LHCN-M2 (cell line): Measurements from ENCODE around the gene TXNDC2. TPM values are rescaled to one million over a fixed set of nuclear protein-coding genes. Genes with fewer than 3 reads are reported as not detected.
"Not testable (repeated sequence)": the region's sequence is repeated elsewhere in the genome, so short reads cannot be mapped to it uniquely, and the experiment has no call there.

Source experiments
- DNase-seq: peaks from one replicate; pipeline ENCODE4 v3.0.0-alpha.2; 2012; ENCODE audit warnings: low read depth
- total RNA-seq: library from RNA; depleted of rRNA; stranded (reverse); fragments of >200 nt; gene quantifications from 2 replicates; pipeline ENCODE4 v1.2.3, GENCODE V29; 2014

The TXNDC2 gene
- total RNA-seq, 1 experiment from 2014 or later = 0.63 TPM

- no peak for DNase-seq
Observed at GRCh38 chr18:9884090-9884489, 1.7 kb upstream of the TXNDC2 start.

- no peak for DNase-seq
Observed at GRCh38 chr18:9884532-9885140, 1.1 kb upstream of the TXNDC2 start.

GRCh38 chr18:9886005-9886348 is 204 bp downstream of the TXNDC2 start:
- DNase-seq = no peak

GRCh38 chr18:9887992-9888391 is 2.2 kb downstream of the TXNDC2 start:
- DNase-seq = no peak

- DNase-seq = no peak
Observed at GRCh38 chr18:9890196-9890595, 4.4 kb downstream of the TXNDC2 start.

DNA sequence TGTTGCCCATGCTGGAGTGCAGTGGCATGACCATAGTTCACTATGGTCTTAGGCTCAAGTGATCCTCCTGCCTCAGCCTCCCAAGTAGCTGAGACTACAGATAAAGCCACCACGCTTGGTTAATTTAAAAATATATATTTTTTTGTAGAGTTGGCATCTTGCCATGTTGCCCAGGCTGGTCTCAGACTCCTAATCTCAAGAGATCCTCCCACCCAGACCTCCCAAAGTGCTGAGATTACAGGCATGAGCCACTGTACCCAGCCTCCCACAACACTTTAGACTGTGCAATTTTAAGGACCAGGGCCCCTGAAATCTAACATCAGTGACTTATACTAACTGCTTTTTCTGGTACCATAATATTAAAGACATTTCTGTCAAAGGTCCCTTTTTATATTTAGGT is 5.2 kb downstream of the TXNDC2 start:
- no peak for DNase-seq

- DNase-seq = not testable (repeated sequence)
Observed at GRCh38 chr18:9891515-9891914, 5.7 kb downstream of the TXNDC2 start.

DNA sequence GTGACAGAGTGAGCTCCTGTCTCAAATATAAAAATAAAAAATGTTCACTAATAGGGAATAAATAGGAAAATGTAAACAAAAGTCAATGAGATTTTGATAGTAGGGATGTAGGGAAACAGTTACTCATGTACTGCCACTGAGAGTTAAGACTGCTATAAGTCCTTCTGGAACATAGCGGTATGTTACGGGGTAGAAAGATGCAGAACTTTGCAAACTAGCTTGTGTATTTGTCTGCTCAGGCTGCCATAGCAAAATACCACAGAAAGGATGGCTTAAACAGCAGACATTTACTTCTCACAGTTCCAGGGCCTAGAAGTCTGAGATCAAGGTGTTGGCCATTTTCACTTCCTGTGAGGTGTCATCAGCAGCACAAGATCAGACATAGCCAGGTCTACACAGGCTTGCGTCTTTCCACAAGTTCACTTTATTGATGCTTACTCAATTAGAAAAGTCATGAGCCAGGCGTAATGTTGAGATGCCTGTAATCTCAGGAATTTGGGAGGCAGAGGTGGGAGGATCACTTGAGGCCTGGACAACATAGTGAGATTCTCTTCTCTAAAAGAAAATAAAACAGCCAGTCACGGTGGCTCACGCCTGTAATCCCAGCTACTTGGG is 8.8 kb downstream of the TXNDC2 start:
- DNase-seq = no peak

GRCh38 chr18:9897129-9897528 is 11.4 kb downstream of the TXNDC2 start:
- DNase-seq = no peak

DNA sequence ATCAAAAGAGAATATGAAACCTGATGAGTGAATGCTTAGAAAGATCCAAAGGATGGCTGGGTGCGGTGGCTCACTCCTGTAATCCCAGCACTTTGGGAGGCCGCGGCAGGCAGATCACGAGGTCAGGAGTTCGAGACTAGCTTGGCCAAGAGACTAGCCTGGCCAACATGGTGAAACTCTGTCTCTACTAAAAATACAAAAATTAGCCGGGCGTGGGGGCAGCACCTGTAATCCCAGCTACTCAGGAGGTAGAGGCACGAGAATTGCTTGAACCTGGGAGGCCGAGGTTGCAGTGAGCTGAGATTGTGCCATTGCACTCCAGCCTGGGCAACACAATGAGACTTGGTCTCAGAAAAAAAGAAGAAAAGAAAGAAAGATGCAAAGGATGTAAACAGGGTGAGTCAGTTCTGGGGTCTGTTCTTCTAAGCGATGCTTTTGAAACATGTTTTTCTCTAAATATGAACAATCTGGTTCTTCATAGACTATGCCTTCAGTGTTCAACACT is 12.1 kb downstream of the TXNDC2 start:
- not testable (repeated sequence) for DNase-seq

DNA sequence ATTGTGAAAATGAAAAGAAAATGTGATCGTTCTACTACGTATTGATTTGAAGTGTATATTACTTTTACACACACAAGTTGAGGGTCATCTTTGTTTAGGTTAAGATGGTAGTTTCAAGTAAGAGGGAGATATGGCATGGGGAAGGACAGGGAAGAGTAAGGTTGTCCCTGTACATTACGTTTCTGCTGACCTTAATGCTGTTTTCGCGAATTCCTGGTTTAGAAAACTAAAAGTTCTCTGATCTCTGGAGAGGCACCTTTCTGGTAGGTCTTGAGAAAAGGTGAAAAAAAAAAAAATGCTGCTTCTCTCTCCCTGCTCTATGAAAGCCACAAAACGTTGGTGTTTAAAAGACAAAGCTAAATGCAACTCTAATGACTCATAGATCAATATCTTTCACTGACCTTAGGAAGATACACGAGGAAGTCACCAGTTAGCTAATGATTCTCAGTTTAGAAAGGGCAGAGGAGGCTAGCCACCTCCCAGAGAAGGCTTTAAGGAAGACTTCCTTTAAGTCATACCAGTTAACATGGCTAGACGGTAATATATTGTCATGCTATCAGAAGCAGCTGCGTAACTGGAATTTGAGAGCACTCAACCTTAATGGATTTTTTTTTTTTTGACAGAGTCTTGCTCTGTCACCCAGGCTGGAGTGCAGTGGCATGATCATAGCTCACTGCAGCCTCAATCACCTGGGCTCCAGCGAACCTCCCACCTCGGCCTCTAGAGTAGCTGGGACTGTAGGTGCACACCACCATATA is 13.2 kb downstream of the TXNDC2 start:
- no peak for DNase-seq

DNA sequence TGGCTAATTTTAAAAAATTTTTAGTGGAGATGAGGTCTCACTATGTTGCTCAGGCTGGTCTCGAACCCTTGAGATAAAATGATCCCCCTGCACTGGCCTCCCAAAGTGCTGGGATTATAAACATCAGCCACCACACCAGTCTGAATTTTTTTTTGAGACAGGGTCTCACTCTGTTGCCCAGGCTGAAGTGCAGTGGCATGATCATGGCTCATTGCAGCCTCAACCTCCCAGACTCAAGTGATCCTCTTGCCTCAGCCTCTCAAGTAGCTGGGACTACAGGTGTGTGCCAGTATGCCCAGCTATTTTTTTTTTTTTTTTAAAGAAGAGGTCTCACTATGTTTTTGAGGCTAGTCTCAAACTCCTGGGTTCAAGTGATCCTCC is 13.8 kb downstream of the TXNDC2 start:
- DNase-seq = not testable (repeated sequence)

DNA sequence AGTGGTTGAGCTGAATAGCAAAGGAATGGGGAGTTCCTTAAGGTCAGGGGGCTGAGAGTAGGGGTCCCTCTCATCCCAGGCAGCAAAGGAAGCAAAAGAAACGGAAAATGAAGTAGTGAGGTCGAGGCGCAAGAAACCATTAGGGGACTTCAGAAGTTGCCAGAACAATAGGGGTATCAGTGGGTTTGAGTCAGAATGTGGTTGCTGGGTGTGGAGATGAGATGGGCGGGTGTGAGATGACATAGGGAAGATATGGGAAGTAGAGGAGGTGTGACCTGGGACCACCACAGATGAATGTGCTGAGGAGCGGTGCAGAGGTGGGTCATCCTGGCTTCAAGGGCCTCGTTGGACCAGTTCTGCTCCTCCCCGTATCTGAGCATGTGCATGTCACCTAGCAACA is 14.9 kb downstream of the TXNDC2 start:
- DNase-seq = no peak

DNA sequence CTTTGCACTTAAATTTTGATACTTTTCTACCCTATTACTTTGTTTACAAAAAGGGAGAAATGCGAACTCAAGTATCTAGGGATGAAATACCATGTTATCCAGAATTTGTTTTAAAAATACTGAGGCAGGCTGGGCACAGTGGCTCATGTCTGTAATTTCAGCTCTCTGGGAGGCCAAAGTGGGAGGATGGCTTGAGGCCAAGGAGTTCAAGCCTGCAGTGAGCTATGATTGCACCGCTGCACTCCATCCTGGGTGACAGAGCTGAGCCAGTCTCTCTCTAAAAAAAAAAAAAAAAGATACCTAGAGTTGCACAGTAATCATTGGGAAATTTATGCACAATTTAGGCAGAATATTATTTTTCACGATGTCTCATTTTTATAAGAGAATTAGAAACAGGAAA is 15.6 kb downstream of the TXNDC2 start:
- no peak for DNase-seq

- DNase-seq = not testable (repeated sequence)
Observed at GRCh38 chr18:9902264-9902663, 16.5 kb downstream of the TXNDC2 start.

DNA sequence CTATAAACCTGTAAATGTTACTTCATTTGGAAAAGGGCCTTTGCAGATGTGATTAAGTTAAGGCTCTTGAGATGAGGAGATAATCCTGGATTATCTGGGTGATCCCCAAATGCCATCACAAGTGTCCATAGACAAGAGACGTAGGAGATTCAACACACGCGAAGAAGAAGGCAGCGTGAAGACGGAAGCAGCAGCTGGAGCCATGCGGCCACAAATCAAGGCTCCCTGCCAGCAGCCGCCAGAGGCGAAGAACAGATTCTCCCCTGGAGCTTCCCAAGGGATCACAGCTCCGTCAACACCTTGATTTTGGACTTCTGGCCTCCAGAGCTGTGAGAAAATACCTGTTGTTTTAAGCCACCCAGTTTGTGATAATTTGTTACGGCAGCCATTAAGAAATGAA is 17.1 kb downstream of the TXNDC2 start:
- no peak for DNase-seq

DNA sequence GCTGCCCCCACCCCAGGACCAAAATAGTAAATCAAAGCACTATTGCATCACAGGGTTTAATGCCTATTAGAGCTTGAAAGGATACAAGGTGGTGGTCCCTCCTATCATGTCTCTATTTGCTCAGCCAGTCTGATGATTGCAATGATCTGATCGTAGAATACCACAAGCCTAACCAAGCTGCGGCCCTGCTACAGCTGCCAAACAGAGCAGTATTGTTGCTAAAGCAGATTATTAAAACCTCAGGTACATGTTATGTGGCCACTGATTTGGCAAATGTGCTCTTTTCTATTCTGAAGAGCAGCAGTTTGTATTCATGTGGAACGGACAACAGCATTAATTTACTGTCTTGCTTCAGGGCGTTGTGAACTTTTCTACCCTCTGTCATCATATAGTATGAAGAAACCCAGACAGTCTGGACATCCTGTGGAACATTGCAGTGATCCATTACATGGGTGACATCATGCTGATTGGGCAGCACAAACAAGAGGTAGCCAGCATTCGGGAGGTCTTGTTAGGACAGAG is 19.7 kb downstream of the TXNDC2 start:
- DNase-seq = no peak

DNA sequence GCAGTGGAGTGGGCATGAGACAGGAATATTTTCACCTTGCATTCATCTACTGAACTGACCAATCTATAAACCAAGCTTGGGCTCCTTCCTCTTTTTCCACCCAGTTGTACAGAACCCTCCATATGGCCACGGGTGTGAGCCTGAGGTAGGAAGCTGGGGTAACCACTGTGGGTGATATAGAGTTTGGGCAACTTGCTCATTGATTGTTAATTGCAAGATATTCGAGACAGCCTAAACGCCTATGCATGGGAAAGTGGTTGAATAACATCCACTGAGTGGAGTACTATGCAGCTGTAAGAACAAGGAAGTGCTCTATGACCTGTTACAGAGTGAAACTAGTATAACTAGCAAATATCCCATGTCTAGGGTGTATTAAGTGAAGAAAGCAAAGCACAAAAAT is 20.7 kb downstream of the TXNDC2 start:
- no peak for DNase-seq

DNA sequence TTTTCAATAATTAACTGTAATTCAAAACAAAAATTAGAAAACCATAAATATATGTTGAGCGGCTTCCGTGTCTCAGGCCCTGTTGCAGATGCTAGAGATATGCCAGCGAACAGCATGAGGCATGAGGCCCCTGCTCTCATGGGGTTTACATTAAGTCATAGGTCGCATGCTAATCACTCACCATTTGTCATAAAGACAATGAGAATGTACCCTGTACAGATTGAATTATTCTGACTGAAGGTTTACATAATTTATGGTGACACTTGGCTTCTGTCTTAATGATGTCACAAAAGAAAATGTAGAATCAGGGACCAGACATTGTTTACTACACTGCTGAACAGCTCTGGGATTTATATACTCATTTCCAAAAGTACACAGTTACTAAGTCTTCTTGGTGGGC is 22.1 kb downstream of the TXNDC2 start:
- DNase-seq = no peak

GRCh38 chr18:9910071-9910470 is 24.3 kb downstream of the TXNDC2 start:
- no peak for DNase-seq

- no peak for DNase-seq
Observed at GRCh38 chr18:9910661-9911060, 24.9 kb downstream of the TXNDC2 start.

DNA sequence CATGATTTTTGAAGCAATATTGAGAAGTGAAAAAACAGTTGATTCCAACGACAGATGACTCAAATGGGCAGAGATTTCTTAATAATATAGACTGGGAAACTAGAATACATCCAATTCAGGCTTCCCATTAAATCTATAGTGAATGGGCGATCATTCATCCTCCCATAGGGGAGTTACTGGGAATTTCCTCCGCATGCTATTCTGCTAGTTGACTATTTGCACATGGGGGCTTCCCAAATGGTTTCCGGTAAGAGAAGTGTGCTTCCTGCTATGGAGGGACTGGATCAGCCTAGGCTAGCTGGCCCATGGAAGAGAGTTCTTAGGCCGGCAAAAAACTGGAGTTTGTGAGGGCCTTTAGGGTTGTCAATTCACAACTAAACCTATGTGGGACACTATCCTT is 25.5 kb downstream of the TXNDC2 start:
- DNase-seq = no peak

DNA sequence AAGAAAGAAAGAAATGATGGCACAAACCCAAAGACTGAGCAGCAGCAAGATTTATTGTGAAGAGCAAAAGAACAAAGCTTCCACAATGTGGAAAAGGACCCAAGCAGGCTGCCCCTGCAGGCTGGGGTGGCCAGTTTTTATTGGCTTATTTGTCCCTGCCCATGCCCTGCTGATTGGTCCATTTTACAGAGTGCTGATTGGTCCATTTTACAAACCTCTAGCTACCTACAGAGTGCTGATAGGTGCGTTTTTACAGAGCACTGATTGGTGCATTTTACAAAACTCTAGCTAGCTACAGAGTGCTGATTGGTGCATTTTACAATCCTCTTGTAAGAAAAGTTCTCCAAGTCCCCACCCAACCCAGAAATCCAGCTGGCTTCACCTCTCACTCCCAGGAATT is 26.5 kb downstream of the TXNDC2 start:
- DNase-seq = not testable (repeated sequence)
